ENCODE measurements around the gene INHBE. TPM values are rescaled to one million over a fixed set of nuclear protein-coding genes. Genes with fewer than 3 reads are reported as not detected.

Gene INHBE
- total RNA-seq, 8 experiments from 2014 or later, result 0.41 to 19.9 (median 2.6) TPM

DNA sequence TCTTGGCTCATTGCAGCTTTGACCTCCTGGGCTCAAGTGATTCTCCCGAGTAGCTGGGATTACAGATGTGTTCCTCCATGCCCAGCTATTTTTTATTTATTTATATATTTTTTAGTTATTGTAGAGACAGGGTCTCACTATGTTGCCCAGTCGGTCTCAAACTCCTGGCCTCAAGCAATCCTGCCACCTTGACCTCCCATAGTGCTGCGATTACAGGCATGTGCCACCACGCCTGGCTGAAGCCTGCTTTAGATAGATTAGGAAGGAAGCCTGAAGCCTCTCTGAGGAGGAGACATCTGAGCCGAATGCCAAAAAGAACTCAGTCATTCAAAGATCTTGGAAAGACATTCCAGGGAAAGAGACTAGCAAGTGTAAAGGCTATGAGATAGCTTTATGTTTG, 10.4 kb upstream of the INHBE start:
- WGBS, 10 experiments, result 0 to 98% (median 81%) methylated on average over 1 to 5 of the region's 5 CpGs
- Histone ChIP-seq H3K4me1 (replicated peaks in 1 of 2) (no peaks in the 10 kb centered on the region), H3K4me3 (no peak overlapping the region), H3K27ac (no peak overlapping the region)
- ATAC-seq (replicated peaks in 6 of 8), result no peak
- in situ Hi-C loops (cut with MboI; ENCODE audit: low pct_unique_long_range_greater_than_20kb in 2 of 9, low sequenced_read_pairs in 9 of 9, unreplicated experiment in 9 of 9), result loop anchor here in 1 of 9 experiments (25.0 kb wide), 1 partner anchor 132 kb away; no protein-coding TSS in a partner anchor

DNA sequence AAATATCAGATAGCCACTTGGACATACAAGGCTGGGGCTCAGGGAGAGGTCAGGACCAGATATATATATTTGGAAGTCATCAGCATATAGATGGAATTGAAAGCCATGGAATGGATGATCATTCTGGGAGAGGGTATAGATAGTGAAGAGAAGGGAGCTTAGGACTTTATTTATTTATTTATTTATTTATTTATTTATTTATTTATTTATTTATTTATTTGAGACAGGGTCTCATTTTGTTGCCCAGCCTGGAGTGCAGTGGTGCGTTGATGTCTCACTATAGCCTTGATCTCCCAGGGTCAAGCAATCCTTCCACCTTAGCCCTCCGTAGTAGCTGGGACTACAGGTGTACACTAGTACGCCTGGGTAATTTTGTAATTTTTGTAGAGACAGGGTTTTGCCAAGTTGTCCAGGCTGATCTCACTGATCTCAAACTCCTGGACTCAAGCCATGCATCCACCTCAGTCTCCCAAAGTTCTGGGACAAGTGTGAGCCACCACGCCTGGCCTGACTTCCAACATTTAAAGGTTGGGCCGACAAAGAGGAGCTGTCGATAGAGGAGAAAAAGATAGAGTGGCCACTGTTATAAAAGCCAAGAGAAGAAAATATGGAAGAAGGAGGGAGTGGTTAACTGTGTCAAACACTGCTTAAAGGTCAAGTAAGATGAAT, 8.7 kb upstream of the INHBE start:
- H3K4me3 ChIP-seq, result no peak overlapping the region
- no peaks in the 10 kb centered on the region for H3K4me1 ChIP-seq (replicated peaks in 1 of 2)
- H3K27ac ChIP-seq, result no peak overlapping the region
- 81 to 100% (median 94%) methylated on average over 1 to 6 of the region's 6 CpGs for WGBS, 10 experiments
- in situ Hi-C loops (cut with MboI; ENCODE audit: low pct_unique_long_range_greater_than_20kb in 2 of 9, low sequenced_read_pairs in 9 of 9, unreplicated experiment in 9 of 9), result loop anchor here in 1 of 9 experiments (25.0 kb wide), 1 partner anchor 134 kb away; no protein-coding TSS in a partner anchor
- ATAC-seq (replicated peaks in 6 of 8), result no peak

DNA sequence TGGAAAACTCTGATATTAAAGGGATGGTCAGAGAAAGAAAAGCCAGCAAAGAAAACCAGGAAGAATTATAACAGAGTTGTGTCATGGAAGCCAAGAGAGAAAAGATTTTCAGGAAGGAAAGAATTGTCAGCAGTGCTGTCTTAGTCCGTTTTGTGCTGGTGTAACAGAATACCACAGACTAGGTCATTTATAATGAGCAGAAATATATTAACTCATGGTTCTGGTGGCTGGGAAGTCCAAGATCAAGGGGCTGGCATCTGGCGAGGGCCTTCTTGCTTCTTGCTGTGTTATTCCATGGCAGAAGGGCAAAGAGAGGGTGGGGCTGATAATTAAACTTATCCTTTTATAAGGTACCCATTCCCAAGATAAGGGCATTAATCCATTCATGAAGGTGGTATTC, 6.4 kb upstream of the INHBE start:
- ATAC-seq (replicated peaks in 6 of 8), result no peak
- in situ Hi-C loops (cut with MboI; ENCODE audit: low pct_unique_long_range_greater_than_20kb in 2 of 9, low sequenced_read_pairs in 9 of 9, unreplicated experiment in 9 of 9), result loop anchor here in 1 of 9 experiments (25.0 kb wide), 1 partner anchor 136 kb away; no protein-coding TSS in a partner anchor
- Histone ChIP-seq H3K27ac (no peak overlapping the region), H3K4me3 (no peak overlapping the region), H3K4me1 (replicated peaks in 1 of 2) (peaks cover 11 to 13% of the 10 kb centered on the region in 2 donors)
- 9 to 83% (median 70%) methylated on average over 1 to 2 of the region's 2 CpGs; no CpG with 5 or more reads in 1 of the 10 experiments for WGBS, 10 experiments

DNA sequence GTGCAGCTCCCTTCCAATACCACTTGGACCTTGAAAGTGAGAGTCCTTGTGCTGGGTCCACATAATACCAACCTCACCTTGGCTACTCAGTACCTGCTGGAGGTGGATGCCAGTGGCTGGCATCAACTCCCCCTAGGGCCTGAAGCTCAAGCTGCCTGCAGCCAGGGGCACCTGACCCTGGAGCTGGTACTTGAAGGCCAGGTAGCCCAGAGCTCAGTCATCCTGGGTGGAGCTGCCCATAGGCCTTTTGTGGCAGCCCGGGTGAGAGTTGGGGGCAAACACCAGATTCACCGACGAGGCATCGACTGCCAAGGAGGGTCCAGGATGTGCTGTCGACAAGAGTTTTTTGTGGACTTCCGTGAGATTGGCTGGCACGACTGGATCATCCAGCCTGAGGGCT, 5.7 kb upstream of the INHBE start:
- peaks cover 15 to 16% of the 10 kb centered on the region in 2 donors for H3K4me1 ChIP-seq (replicated peaks in 1 of 2)
- in situ Hi-C loops (cut with MboI; ENCODE audit: low pct_unique_long_range_greater_than_20kb in 2 of 9, low sequenced_read_pairs in 9 of 9, unreplicated experiment in 9 of 9), result loop anchor here in 1 of 9 experiments (25.0 kb wide), 1 partner anchor 137 kb away; no protein-coding TSS in a partner anchor
- WGBS, 10 experiments, result 80 to 100% methylated on average over 1 of the region's 7 CpGs; no CpG with 5 or more reads in 8 of the 10 experiments
- no peak for ATAC-seq (replicated peaks in 6 of 8)
- no peak overlapping the region for H3K27ac ChIP-seq
- no peak overlapping the region for H3K4me3 ChIP-seq

DNA sequence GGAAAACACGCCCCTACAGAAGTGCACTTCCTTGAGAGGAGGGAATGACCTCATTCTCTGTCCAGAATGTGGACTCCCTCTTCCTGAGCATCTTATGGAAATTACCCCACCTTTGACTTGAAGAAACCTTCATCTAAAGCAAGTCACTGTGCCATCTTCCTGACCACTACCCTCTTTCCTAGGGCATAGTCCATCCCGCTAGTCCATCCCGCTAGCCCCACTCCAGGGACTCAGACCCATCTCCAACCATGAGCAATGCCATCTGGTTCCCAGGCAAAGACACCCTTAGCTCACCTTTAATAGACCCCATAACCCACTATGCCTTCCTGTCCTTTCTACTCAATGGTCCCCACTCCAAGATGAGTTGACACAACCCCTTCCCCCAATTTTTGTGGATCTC, 5.0 kb upstream of the INHBE start:
- no peak for ATAC-seq (replicated peaks in 6 of 8)
- in situ Hi-C loops (cut with MboI; ENCODE audit: low pct_unique_long_range_greater_than_20kb in 2 of 9, low sequenced_read_pairs in 9 of 9, unreplicated experiment in 9 of 9), result loop anchor here in 2 of 9 experiments (10.0 to 25.0 kb wide), 2 partner anchors 135 to 213 kb away; partner anchors contain the start of gene SHMT2 (in 1 of the 2)
- Histone ChIP-seq H3K4me1 (replicated peaks in 1 of 2) (peaks cover 22 to 23% of the 10 kb centered on the region in 2 donors), H3K4me3 (no peak overlapping the region), H3K27ac (no peak overlapping the region)
- WGBS, 10 experiments, result 88 to 100% (median 90%) methylated on average over 1 to 3 of the region's 3 CpGs; no CpG with 5 or more reads in 4 of the 10 experiments

DNA sequence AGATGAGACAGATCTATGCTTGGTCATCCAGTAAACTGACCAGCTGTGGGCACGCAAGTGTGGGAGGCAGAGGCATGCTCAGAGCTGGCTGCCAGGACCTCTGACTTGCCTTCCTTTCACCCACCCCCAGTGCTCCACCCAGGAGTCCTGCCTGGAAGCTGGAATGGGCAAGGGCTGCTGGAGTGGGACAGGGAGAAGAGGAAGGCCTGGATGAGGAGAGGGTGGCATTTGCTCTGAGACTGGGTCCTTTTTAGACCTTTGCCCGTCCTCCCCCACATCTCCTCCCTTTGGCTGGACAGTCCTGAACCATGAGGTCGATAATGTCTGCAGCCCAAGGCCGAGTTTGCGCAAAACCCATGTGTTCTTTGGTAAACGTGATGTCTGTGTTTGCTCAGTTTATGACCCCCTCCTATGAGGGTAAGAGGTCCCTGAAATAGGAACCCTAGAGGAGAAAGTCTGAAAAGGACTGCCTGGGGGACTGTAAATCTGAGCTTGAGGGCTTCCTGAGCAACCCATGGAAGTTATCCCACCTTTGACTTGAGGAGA, 3.8 kb upstream of the INHBE start:
- 28 to 100% (median 78%) methylated on average over 1 to 3 of the region's 6 CpGs; no CpG with 5 or more reads in 4 of the 10 experiments for WGBS, 10 experiments
- Histone ChIP-seq H3K4me3 (no peak overlapping the region), H3K27ac (no peak overlapping the region), H3K4me1 (replicated peaks in 1 of 2) (peaks cover 32 to 35% of the 10 kb centered on the region in 2 donors)
- no peak for ATAC-seq (replicated peaks in 6 of 8)
- in situ Hi-C loops (cut with MboI; ENCODE audit: low pct_unique_long_range_greater_than_20kb in 2 of 9, low sequenced_read_pairs in 9 of 9, unreplicated experiment in 9 of 9), result loop anchor here in 2 of 9 experiments (10.0 to 25.0 kb wide), 2 partner anchors 137 to 214 kb away; partner anchors contain the start of gene SHMT2 (in 1 of the 2)

DNA sequence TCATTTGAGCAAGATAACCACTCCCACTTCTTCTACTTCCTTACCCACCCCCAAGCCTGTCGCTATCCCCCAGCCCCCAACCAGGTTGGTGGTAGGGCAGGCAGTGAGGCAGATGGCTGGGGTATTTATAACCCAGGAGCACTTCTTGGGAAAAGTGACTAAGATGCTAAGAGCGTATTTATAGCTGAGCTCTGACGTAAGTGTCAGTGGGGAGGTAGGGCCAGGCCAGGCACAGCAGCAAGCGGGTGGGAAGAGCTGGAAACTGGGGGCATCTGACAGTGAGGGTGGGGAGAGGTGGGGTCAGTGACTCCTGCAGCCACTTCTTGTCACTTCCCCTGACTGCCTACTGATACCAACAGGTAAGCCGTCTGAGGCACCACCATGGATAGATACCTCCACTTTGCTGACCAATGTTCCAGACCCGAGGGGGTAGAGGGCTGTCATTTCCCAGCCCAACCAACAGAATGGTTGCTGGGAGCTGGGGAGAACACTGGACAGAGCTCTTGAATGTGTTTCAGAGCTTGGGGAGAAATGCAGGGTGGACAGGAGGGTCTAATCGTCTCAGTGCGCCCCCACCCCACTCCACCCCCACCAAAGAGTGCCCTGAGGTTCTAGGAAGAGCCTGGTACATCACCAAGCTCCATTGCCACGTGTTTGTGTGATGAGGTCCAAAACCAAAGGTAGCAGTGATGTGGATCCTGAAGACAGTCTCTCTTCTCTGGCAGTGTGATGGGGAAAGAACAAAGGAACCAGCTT, 2.7 kb upstream of the INHBE start:
- in situ Hi-C loops (cut with MboI; ENCODE audit: low pct_unique_long_range_greater_than_20kb in 2 of 9, low sequenced_read_pairs in 9 of 9, unreplicated experiment in 9 of 9), result loop anchor here in 2 of 9 experiments (10.0 to 25.0 kb wide), 2 partner anchors 138 to 215 kb away; partner anchors contain the start of gene SHMT2 (in 1 of the 2)
- H3K4me3 ChIP-seq, result no peak overlapping the region
- WGBS, 10 experiments, result 17 to 63% methylated on average over 1 to 2 of the region's 9 CpGs; no CpG with 5 or more reads in 8 of the 10 experiments
- H3K4me1 ChIP-seq (replicated peaks in 1 of 2), result peaks cover 32 to 43% of the 10 kb centered on the region in 2 donors
- ATAC-seq (replicated peaks in 6 of 8), result peak; percentile 12 to 79 (median 50)
- peak overlapping the region; percentile 4 to 12 for H3K27ac ChIP-seq

DNA sequence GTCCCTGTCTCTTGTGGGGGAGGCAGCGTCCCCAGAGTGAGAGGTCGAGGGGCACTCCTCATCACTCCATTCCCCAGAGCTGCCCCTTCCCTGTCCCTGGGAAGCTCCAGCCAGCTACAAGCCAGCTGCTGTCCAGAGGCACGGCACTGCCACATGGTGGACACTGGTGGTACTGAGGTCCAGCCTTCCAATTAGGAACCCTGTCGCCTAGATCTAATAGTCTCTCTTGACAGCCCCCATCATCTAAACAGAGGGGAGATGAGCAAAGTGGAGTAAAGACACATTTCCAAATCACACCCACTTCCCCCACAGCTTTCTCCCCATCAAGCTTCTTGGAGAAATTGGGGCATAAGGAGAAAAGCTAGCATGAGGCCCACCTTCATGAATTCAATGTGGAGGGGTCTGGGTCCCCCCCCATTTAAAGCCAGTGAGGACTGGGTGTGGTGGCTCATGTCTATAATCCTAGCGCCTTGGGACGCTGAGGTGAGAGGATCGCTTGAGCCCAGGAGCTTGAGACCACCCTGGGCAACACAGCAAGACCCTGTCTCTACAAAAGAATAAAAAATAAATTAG, 2.1 kb upstream of the INHBE start:
- in situ Hi-C loops (cut with MboI; ENCODE audit: low pct_unique_long_range_greater_than_20kb in 2 of 9, low sequenced_read_pairs in 9 of 9, unreplicated experiment in 9 of 9), result loop anchor here in 2 of 9 experiments (10.0 to 25.0 kb wide), 2 partner anchors 138 to 216 kb away; partner anchors contain the start of gene SHMT2 (in 1 of the 2)
- peak; percentile 41 to 76 (median 52) for ATAC-seq (replicated peaks in 6 of 8)
- 0 to 60% (median 34%) methylated on average over 1 to 3 of the region's 7 CpGs; no CpG with 5 or more reads in 6 of the 10 experiments for WGBS, 10 experiments

DNA sequence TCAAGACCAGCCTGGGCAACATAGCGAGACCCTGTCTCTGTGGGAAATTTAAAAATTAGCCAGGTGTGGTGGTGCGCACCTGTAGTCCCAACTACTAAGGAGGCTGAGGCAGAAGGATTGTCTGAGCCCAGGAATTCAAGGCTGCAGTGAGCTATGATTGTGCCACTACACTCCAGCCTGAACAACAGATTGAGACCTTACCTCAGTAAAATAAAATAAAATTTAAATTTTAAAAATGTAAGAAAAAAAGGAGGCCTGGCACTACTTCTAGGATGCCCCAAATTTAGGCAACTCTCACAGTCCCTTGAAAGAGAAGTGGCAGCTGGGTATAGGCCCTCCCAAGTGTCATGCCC, 918 bp upstream of the INHBE start:
- no peak overlapping the region for H3K4me3 ChIP-seq
- no peak for ATAC-seq (replicated peaks in 6 of 8)
- H3K27ac ChIP-seq, result peak overlapping the region; percentile 92 to 97
- 100% methylated on average over 1 to 2 of the region's 2 CpGs; no CpG with 5 or more reads in 4 of the 10 experiments for WGBS, 10 experiments
- in situ Hi-C loops (cut with MboI; ENCODE audit: low pct_unique_long_range_greater_than_20kb in 2 of 9, low sequenced_read_pairs in 9 of 9, unreplicated experiment in 9 of 9), result loop anchor here in 2 of 9 experiments (10.0 to 25.0 kb wide), 2 partner anchors 139 to 217 kb away; partner anchors contain the start of gene SHMT2 (in 1 of the 2)
- H3K4me1 ChIP-seq (replicated peaks in 1 of 2), result peaks cover 48 to 58% of the 10 kb centered on the region in 2 donors

More for the DNA sequence above, 2.1 kb upstream of the INHBE start:
- no peak overlapping the region for H3K4me3 ChIP-seq
- peak overlapping the region; percentile 4 to 12 for H3K27ac ChIP-seq
- peaks cover 39 to 48% of the 10 kb centered on the region in 2 donors for H3K4me1 ChIP-seq (replicated peaks in 1 of 2)

DNA sequence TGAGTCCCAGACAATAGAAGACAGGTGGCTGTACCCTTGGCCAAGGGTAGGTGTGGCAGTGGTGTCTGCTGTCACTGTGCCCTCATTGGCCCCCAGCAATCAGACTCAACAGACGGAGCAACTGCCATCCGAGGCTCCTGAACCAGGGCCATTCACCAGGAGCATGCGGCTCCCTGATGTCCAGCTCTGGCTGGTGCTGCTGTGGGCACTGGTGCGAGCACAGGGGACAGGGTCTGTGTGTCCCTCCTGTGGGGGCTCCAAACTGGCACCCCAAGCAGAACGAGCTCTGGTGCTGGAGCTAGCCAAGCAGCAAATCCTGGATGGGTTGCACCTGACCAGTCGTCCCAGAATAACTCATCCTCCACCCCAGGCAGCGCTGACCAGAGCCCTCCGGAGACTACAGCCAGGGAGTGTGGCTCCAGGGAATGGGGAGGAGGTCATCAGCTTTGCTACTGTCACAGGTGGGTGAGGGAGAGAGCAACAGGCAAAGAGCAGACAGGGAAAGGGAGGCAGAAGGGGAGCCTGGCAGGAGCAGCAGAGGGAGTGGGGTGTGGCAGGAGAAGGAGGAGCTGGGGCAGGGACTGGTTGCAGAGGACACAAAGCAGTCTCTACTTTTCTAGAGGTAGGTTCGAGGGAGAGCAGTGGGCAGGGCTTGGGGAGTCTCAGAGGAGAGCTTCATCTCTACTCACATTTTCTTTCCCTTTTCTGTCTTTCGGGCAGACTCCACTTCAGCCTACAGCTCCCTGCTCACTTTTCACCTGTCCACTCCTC, 452 bp downstream of the INHBE start:
- peak overlapping the region in 3 of 5 donors; percentile 5 to 56 (median 51) for H3K4me3 ChIP-seq
- 30 to 88% (median 45%) methylated on average over 2 to 4 of the region's 10 CpGs; no CpG with 5 or more reads in 6 of the 10 experiments for WGBS, 10 experiments
- peaks cover 53 to 60% of the 10 kb centered on the region in 2 donors for H3K4me1 ChIP-seq (replicated peaks in 1 of 2)
- in situ Hi-C loops (cut with MboI; ENCODE audit: low pct_unique_long_range_greater_than_20kb in 2 of 9, low sequenced_read_pairs in 9 of 9, unreplicated experiment in 9 of 9), result loop anchor here in 2 of 9 experiments (10.0 to 25.0 kb wide), 2 partner anchors 141 to 218 kb away; partner anchors contain the start of gene SHMT2 (in 1 of the 2)
- no peak for ATAC-seq (replicated peaks in 6 of 8)
- peak overlapping the region; percentile 92 to 97 for H3K27ac ChIP-seq

DNA sequence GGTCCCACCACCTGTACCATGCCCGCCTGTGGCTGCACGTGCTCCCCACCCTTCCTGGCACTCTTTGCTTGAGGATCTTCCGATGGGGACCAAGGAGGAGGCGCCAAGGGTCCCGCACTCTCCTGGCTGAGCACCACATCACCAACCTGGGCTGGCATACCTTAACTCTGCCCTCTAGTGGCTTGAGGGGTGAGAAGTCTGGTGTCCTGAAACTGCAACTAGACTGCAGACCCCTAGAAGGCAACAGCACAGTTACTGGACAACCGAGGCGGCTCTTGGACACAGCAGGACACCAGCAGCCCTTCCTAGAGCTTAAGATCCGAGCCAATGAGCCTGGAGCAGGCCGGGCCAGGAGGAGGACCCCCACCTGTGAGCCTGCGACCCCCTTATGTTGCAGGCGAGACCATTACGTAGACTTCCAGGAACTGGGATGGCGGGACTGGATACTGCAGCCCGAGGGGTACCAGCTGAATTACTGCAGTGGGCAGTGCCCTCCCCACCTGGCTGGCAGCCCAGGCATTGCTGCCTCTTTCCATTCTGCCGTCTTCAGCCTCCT, 1.1 kb downstream of the INHBE start:
- Histone ChIP-seq H3K4me1 (replicated peaks in 1 of 2) (peaks cover 55 to 62% of the 10 kb centered on the region in 2 donors), H3K4me3 (peak overlapping the region in 2 of 5 donors; percentile 51 to 56), H3K27ac (peak overlapping the region; percentile 92 to 97)
- WGBS, 10 experiments, result 0 to 100% (median 74%) methylated on average over 1 to 10 of the region's 15 CpGs; no CpG with 5 or more reads in 6 of the 10 experiments
- peak in 1 of 8 experiments; percentile 38 for ATAC-seq (replicated peaks in 6 of 8)
- in situ Hi-C loops (cut with MboI; ENCODE audit: low pct_unique_long_range_greater_than_20kb in 2 of 9, low sequenced_read_pairs in 9 of 9, unreplicated experiment in 9 of 9), result loop anchor here in 2 of 9 experiments (10.0 to 25.0 kb wide), 2 partner anchors 141 to 219 kb away; partner anchors contain the start of gene SHMT2 (in 1 of the 2)
